Mammary epithelial cell (primary cell): Measurements from ENCODE around the gene CHAMP1.

ENCODE experiments used
- EZH2 ChIP-seq: IDR thresholded peaks from 2 replicates; pipeline ENCODE4 v1.6.1; 2012; ENCODE audit warnings: low read length, inconsistent platforms, borderline replicate concordance
- TF ChIP-seq, protein P1 (sequence below), 2 donors: IDR thresholded peaks in 1 of 2; conservative IDR thresholded peaks in 1 of 2; 2 replicates each; pipeline ENCODE4 v1.5.1; 2011 to 2012; ENCODE audit warnings: inconsistent platforms in 2 of 2, low read length in 2 of 2, mild to moderate bottlenecking in 2 of 2, control low read depth in 1 of 2, low read depth in 1 of 2; ENCODE audit not compliant: insufficient read depth in 1 of 2; ENCODE audit errors: extremely low read depth in 1 of 2

GRCh38 chr13:114266241-114266640, 48.1 kb upstream of the CHAMP1 start:
- TF ChIP-seq, protein P1, sequence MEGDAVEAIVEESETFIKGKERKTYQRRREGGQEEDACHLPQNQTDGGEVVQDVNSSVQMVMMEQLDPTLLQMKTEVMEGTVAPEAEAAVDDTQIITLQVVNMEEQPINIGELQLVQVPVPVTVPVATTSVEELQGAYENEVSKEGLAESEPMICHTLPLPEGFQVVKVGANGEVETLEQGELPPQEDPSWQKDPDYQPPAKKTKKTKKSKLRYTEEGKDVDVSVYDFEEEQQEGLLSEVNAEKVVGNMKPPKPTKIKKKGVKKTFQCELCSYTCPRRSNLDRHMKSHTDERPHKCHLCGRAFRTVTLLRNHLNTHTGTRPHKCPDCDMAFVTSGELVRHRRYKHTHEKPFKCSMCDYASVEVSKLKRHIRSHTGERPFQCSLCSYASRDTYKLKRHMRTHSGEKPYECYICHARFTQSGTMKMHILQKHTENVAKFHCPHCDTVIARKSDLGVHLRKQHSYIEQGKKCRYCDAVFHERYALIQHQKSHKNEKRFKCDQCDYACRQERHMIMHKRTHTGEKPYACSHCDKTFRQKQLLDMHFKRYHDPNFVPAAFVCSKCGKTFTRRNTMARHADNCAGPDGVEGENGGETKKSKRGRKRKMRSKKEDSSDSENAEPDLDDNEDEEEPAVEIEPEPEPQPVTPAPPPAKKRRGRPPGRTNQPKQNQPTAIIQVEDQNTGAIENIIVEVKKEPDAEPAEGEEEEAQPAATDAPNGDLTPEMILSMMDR (conservative IDR thresholded peaks at IDR 0.05 in 1 of 2, IDR thresholded peaks at IDR 0.05 in 1 of 2; ENCODE audit: extremely low read depth in 1 of 2, insufficient read depth in 1 of 2, low read depth in 1 of 2, low read length in 2 of 2) = no peak
- no peak for TF ChIP-seq EZH2
